Stimulated activated CD8-positive, alpha-beta memory T cell treated with anti-CD3 and anti-CD28 coated beads, Interleukin-7, amount 100 ng/mL, for 48 hours (primary cell): ENCODE data around the gene LDB3.

Experiments used
- DNase-seq, 2 donors: peaks; one replicate each; pipeline ENCODE4 v3.0.0-alpha.2; 2020; ENCODE audit warnings: low read depth in 1 of 2; ENCODE audit errors: extremely low read depth in 1 of 2

The LDB3 gene

DNA sequence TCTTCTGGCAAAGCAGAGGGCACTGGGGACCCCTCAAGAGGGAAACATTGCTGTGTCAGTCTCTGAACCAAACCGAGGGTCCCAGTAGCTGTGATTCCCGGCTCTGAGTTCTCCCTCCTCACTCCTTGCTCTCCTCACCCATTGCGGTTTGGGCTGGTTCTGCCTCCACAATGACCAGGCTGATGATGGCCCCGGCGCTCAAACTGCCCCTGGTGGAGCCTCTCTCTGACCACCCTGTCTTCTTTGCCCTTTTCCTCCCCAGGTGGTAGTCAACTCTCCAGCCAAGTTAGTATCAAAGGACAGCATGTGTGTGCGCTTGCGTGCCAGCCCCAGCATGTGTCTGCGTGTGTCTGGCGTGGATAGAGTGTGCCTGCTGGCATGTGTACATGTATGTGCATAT lies 17.1 kb downstream of the LDB3 start:
- DNase-seq = no peak

DNA sequence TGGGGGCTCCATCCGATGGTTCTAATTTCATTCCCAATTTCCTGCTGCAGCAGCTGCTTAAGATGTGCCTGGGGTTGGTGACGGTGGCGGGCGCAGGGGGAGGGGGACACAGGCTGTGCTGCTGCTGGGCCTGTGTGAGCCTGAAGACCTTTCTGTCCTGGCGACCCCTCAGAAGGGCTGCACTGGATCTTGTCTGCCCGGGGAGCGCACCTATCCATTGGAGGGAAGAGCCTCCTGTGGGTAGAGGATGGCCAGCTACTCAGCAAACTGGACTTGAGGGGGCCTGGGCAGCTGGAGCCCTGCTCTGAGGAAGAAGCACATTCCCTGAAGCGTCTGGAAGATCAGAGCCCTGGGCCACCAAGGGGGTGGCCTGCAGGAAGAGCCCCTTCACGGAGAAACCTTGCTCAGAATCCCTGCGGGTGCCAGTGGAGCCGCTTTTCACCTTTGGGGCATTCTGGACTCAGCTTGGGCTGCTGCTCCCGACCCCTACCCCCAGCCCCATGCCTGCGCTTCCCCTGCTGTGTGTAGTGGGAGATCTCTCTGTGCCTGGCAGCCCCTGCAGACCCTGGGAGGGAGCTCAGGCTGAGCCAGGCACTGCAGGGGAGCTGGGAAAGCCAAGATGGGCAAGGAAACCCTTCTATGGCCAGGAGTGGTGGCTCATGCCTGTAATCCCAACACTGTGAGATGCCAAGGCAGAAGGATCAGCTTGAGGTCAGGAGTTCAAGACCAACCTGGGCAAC lies 17.8 kb downstream of the LDB3 start:
- DNase-seq = no peak

GRCh38 chr10:86686972-86687371 lies 18.7 kb downstream of the LDB3 start:
- no peak for DNase-seq

- DNase-seq = no peak
Observed at GRCh38 chr10:86687750-86688149, 19.4 kb downstream of the LDB3 start.

DNA sequence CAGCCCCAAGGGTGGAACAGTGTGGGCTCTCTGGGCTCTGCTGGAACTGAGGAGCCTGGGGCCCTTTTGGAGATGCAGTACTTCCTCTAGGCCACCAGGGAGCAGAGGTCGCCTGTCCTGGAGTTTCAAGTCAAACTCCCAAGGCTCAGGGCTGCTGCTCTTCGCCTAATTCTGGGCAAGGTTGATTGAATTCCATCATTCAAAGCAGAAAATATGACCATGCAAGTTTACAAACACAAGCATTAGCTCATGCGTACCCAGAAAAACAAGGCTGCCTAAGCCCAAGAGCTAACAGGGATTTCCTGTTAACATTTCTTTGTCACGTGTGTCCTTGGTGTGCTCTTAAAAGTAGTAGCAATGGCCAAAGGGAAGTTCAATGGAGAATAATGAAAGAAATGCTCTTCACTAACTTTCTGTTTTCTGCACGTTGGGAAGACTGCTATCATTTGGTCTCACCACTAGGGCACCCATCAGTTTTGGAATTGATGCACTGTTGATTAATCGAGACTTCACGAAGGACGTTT lies 20.1 kb downstream of the LDB3 start:
- no peak for DNase-seq

GRCh38 chr10:86689146-86689545 lies 20.8 kb downstream of the LDB3 start:
- DNase-seq = no peak

DNA sequence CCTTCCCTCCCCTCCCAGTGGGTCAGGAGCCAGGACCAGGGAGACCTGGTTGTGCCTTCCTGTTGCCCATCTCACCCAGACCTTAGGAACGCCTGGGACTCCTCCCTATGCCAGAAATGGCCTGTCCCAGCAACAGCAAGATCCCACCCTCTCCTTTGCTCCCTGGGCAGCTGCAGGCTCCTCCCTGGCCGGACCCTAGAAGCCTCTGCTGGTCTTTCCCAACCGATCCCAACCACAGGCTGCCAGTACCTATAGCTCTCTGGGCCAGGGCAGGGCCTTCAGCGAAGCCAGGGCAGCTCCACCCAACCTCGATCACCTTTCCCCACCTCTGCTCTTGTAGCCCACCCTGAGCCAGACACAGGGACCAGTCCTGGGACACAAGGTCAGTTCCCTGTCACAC lies 21.9 kb downstream of the LDB3 start:
- no peak for DNase-seq

DNA sequence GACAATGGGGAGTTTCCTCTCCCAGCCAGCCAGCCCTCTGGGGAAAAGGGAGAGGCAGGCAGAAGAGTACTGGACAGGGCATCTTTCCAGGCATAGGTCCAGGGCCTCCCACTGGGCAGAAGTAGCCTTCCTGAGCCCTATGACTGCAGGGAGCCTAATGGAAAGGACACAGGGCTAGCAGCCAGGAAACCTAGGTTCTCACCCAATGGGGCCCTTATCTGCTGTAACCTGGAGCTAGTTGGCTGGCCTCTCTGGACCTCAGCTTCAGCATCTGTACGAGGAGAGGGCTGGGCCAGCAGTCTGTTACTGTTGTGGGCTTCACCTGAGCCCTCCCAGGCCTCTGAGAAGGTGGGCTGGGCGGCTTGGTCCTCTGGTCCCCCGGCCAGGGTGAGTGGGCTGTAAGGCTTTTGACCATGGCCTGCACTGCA lies 22.4 kb downstream of the LDB3 start:
- DNase-seq = no peak

- DNase-seq = no peak
Observed at GRCh38 chr10:86691333-86692022, 23.2 kb downstream of the LDB3 start.

- DNase-seq = no peak
Observed at GRCh38 chr10:86692023-86692514, 23.8 kb downstream of the LDB3 start.

DNA sequence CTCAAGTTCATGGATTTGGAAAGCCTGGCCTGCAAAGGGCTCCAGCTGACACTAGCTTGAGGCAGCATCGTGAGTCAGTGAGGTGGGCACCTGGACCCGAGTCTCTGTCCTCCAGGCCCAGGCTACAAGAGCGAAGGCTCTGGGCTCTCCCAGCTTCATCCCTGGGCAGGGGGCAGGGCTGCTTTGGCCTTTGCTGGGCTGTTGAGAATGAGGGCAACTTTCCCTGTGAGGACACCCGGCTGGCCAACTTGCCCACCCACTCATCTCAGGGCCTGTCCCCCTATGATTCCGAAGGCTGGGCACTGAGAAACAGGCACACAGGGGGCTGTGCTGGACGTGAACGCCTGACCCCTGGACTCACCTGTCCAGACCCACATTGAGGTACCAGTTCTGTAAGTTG lies 24.4 kb downstream of the LDB3 start:
- no peak for DNase-seq

DNA sequence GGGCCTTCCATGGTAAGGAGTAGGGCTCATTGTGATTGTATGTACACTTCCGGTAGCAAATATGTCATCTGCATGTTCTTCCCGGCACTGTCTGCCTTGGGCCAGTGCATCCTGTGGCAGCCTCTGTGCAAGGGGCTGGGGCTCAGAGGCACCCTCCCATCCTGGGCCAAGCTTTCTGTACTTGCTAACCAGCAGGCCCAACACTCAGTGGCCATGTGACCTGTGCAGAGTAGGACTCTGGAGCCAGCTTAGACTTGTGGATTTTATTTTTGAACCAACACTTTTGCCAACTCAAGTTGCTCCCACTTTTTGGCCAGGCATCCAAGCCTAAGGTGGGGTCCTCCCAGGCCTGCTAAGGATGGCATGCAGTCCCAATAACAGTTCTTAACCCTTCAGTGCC lies 25.0 kb downstream of the LDB3 start:
- no peak for DNase-seq

DNA sequence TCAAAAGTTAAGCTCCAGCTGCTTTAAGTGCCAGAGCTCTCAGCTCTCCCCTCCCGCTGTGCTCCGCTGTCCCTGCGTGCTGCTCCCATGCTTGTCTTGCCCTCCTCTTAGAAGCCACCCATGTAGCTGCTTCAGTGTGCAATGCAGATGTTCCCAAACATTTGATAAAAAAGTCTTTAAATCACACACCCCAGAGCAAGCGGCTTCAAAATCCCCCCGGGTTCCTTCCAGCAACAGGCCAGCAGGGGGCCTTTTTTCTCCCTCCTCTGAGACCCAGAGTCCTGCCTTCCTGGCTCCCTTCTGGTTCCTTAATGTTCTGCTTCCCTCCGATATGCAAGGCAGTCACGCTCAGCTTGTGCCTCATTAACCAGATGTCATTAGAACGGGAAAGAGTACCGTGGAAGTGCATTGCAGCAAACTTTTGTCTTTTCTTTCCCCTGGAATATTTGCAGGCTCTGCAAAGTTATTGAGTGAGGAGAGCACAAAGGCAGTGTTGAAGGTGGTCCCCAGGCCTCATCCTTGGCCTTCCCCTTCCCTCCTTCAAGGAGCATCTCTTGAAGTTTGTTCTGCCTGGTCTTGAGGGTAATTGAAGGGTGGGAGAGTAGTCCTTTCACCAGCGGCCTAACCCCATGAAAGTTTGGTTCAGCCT lies 25.5 kb downstream of the LDB3 start:
- DNase-seq = no peak

DNA sequence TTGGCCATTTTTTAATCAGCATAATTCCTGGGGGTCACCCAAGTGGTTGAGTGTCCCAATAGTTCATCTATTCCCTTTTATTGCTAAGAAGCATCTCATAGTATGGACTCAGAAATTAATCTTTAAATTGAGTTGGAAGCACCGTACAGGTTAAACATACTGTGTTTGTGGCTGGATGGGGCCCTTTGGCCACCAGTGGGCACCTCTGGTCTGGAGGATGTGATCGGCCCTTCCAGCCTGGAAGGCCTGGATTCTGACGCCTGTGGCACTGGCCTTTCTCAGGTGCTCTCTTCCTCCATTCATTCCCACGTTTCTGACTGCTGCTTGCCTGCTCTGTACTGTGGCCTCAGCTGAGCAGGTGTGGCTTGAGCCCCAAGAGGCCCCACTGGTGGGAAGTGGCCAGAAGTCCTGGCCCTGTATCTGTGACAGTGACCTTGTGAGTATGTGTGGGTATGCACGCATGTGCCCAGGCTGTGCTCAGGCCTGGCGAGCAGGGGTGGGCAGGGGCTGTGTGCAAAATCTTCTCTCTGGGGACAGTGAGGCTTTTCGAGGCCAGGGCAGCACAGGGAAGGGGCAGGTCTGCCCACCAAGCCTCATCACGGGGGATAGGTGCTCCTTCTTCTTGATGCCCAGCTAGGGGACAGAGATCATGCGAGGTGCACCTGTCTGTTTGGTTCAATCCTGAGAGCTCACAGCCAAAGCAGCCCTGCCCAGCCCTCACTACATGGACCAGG lies 30.1 kb downstream of the LDB3 start:
- DNase-seq = no peak

- DNase-seq = no peak
Observed at GRCh38 chr10:86699125-86699524, 30.8 kb downstream of the LDB3 start.

DNA sequence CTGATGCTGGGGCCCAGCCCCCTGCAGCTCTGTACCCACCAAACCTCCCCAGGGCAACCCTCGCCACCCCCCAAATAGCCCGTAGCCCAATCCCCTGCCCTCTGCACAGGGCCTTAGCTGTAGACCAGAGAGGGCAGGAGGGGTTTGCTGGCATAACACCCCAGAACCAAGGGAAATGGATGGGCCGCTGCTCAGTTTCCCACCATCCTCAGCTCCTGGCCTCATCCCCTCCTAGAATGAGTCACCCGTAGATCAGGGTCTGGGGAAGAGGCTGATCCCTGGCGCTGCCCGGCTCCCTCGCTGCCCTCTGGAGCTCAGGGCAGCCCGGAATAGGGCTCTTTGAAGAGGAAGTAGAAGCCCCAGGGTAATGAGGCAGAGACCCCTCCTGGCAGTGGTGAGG lies 31.2 kb downstream of the LDB3 start:
- DNase-seq = no peak

- DNase-seq = no peak
Observed at GRCh38 chr10:86699991-86700840, 31.9 kb downstream of the LDB3 start.

DNA sequence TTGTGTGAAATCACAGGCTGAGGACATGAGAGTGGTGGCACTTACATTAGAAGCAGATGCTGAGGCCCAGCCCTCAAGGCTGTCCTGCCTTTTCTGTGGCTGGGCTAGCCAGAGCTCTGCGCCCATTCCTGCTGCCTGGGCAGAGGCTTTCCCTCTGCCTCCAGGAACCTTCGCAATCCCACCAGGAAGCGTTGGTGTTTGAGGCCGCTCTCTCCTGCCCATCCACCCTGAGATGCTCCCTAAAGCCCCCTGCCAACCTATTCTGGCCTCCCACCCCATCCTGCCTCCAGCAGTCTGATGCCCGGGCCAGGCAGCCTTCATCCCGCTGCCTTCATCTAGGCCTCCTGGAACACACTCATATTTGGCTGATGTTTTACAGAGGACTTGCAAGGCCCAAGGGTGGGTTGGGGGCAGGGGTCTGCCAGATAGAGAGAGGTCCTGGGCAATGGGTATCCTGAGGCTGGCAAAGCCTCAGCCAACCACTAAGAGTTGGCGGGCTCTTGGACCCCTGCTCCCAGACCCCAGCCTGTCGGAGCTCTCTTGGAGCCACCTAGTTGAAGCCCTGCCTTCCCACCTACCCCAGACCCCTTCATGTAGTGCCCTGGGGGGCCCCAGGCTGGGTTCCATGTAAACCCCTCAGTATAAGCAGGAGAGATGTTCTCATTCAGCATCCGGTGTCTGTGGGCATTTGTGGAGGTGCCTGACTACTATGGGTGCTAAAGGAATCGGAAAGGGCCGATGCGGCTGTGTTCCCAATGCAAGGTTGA lies 32.7 kb downstream of the LDB3 start:
- DNase-seq = no peak

GRCh38 chr10:86703176-86703575 lies 34.9 kb downstream of the LDB3 start:
- no peak for DNase-seq
